Upper lobe of left lung (tissue), 6 donors: Measurements from ENCODE around the gene RHEB. TPM values are rescaled to one million over a fixed set of nuclear protein-coding genes. Genes with fewer than 3 reads are reported as not detected.
A peak's percentile ranks its signal among the peaks of the same experiment; 100 is the strongest.

Source experiments
- ATAC-seq, 2 donors: fragments of 200-7000 bp; cut with Tn5 transposase; one replicate each; pipeline ENCODE4 v1.9.1; 2022; ENCODE audit warnings: mild to moderate bottlenecking in 2 of 2, moderate library complexity in 2 of 2; ENCODE audit not compliant: low FRiP score in 2 of 2
- DNase-seq, 2 donors: peaks; one replicate each; pipeline ENCODE4 v3.0.0-alpha.2; 2019 to 2020
- H3K27ac ChIP-seq, 4 donors: fragments of 200-600 bp; sonication (generic); one replicate each; pipeline ENCODE4 v1.5.1; 2016 to 2019
- H3K27me3 ChIP-seq, 4 donors: fragments of 200-600 bp; sonication (generic); one replicate each; pipeline ENCODE4 v1.5.1; 2017 to 2019
- H3K36me3 ChIP-seq, 4 donors: fragments of 200-600 bp; sonication (generic); one replicate each; pipeline ENCODE4 v1.5.1; 2016 to 2019
- H3K4me1 ChIP-seq, 4 donors: fragments of 200-600 bp; sonication (generic); one replicate each; pipeline ENCODE4 v1.5.1; 2018 to 2019
- H3K4me3 ChIP-seq, 4 donors: fragments of 200-600 bp; sonication (generic); one replicate each; pipeline ENCODE4 v1.5.1; 2017 to 2019; ENCODE audit warnings: mild to moderate bottlenecking in 2 of 4, moderate library complexity in 1 of 4
- H3K9me3 ChIP-seq, 4 donors: fragments of 200-600 bp; sonication (generic); one replicate each; pipeline ENCODE4 v1.5.1; 2018 to 2019
- CTCF ChIP-seq, 6 experiments: fragments of 450-650 bp in 4 of 6; fragments of 200-600 bp in 2 of 6; sonication (generic) in 2 of 6; IDR thresholded peaks; one replicate each; pipeline ENCODE4 v1.5.1; 2016 to 2019; ENCODE audit warnings: antibody characterized with exemption in 6 of 6
- EP300 ChIP-seq, 4 donors: sonication (generic); formaldehyde crosslinking; IDR thresholded peaks; one replicate each; pipeline ENCODE4 v1.5.1; 2017; ENCODE audit warnings: antibody characterized with exemption in 4 of 4, control low read depth in 2 of 4
- POLR2A ChIP-seq, 4 donors: fragments of 450-650 bp; IDR thresholded peaks; one replicate each; pipeline ENCODE4 v1.5.1; 2016 to 2017; ENCODE audit warnings: antibody characterized with exemption in 4 of 4, mild to moderate bottlenecking in 2 of 4
- POLR2AphosphoS5 ChIP-seq, 2 donors: sonication (generic); formaldehyde crosslinking; IDR thresholded peaks; one replicate each; pipeline ENCODE4 v1.5.1; 2017; ENCODE audit warnings: antibody characterized with exemption in 2 of 2
- WGBS, 2 donors: methylation state at CpG; one replicate each; pipeline ENCODE4 v1.1.5; 2017 to 2018; 5-methylcytosine and 5-hydroxymethylcytosine counted together
- total RNA-seq, 6 donors: library from RNA; depleted of rRNA in 4 of 6; stranded (reverse); fragments of >200 nt in 4 of 6; gene quantifications; one replicate each; pipeline versions ENCODE4 v1.1.0 to v1.2.1, GENCODE V29; 2016 to 2021
- donor health status: DM: no; HTN: no; CAD: no; lungs with moderate emphysema.
- donor health status: DM: no; HTN: yes; CAD: no; lungs with severe emphysema.

Gene RHEB
- total RNA-seq, 6 donors from 2014 or later: 63.0 to 105 (median 93.4) TPM

- Histone ChIP-seq H3K27me3 (no peaks in the 10 kb centered on the region), H3K4me1 (peaks cover 6 to 9% (median 6%) of the 10 kb centered on the region in 4 donors), H3K4me3 (no peak overlapping the region), H3K36me3 (peaks cover 9 to 60% (median 41%) of the 10 kb centered on the region in 4 donors), H3K27ac (no peak overlapping the region), H3K9me3 (peaks cover 0 to 14% (median 3%) of the 10 kb centered on the region in 4 donors)
- no peak for DNase-seq
- TF ChIP-seq EP300 (IDR thresholded peaks at IDR 0.05) (no peak), POLR2A (IDR thresholded peaks at IDR 0.05) (no peak), CTCF (IDR thresholded peaks at IDR 0.05) (no peak), POLR2AphosphoS5 (IDR thresholded peaks at IDR 0.05) (no peak)
- WGBS, 2 donors: 87 to 95% methylated on average over 8 of the region's 8 CpGs
- no peak for ATAC-seq
Observed at GRCh38 chr7:151465169-151465568, 54.5 kb downstream of the RHEB start.

- ATAC-seq: no peak
- peaks cover 16 to 19% (median 17%) of the 10 kb centered on the region in 4 donors for H3K4me1 ChIP-seq
- no peak overlapping the region for H3K27ac ChIP-seq
- WGBS, 2 donors: 60 to 71% methylated on average over 1 of the region's 1 CpG
- TF ChIP-seq POLR2AphosphoS5 (IDR thresholded peaks at IDR 0.05) (no peak), EP300 (IDR thresholded peaks at IDR 0.05) (no peak), CTCF (IDR thresholded peaks at IDR 0.05) (no peak), POLR2A (IDR thresholded peaks at IDR 0.05) (no peak)
- no peaks in the 10 kb centered on the region for H3K27me3 ChIP-seq
- no peak for DNase-seq
- peaks cover 9 to 33% (median 22%) of the 10 kb centered on the region in 4 donors for H3K36me3 ChIP-seq
- peaks cover 0 to 14% (median 3%) of the 10 kb centered on the region in 4 donors for H3K9me3 ChIP-seq
- no peak overlapping the region for H3K4me3 ChIP-seq
Observed at GRCh38 chr7:151462306-151462779, 57.4 kb downstream of the RHEB start.

GRCh38 chr7:151461942-151462230 lies 57.8 kb downstream of the RHEB start:
- peaks cover 16 to 19% (median 17%) of the 10 kb centered on the region in 4 donors for H3K4me1 ChIP-seq
- DNase-seq: no peak

GRCh38 chr7:151461096-151461941 lies 58.4 kb downstream of the RHEB start:
- H3K27me3 ChIP-seq: no peaks in the 10 kb centered on the region
- 84 to 87% methylated on average over 6 of the region's 6 CpGs for WGBS, 2 donors
- ATAC-seq: no peak
- peaks cover 0 to 14% (median 3%) of the 10 kb centered on the region in 4 donors for H3K9me3 ChIP-seq
- H3K27ac ChIP-seq: peak overlapping the region in 3 of 4 donors; percentile 76 to 81 (median 76)
- TF ChIP-seq CTCF (IDR thresholded peaks at IDR 0.05) (no peak), EP300 (IDR thresholded peaks at IDR 0.05) (no peak), POLR2AphosphoS5 (IDR thresholded peaks at IDR 0.05) (no peak), POLR2A (IDR thresholded peaks at IDR 0.05) (no peak)
- H3K4me1 ChIP-seq: peaks cover 16 to 19% (median 17%) of the 10 kb centered on the region in 4 donors
- H3K36me3 ChIP-seq: peaks cover 4 to 24% (median 17%) of the 10 kb centered on the region in 4 donors
- no peak for DNase-seq
- no peak overlapping the region for H3K4me3 ChIP-seq

More at GRCh38 chr7:151461942-151462230, 57.8 kb downstream of the RHEB start:
- no peak for TF ChIP-seq CTCF (IDR thresholded peaks at IDR 0.05)
- no peak for TF ChIP-seq EP300 (IDR thresholded peaks at IDR 0.05)
- TF ChIP-seq POLR2AphosphoS5 (IDR thresholded peaks at IDR 0.05): no peak
- TF ChIP-seq POLR2A (IDR thresholded peaks at IDR 0.05): no peak
- H3K9me3 ChIP-seq: peaks cover 0 to 14% (median 3%) of the 10 kb centered on the region in 4 donors
- peaks cover 5 to 28% (median 18%) of the 10 kb centered on the region in 4 donors for H3K36me3 ChIP-seq
- ATAC-seq: no peak
- no peak overlapping the region for H3K27ac ChIP-seq
- no peaks in the 10 kb centered on the region for H3K27me3 ChIP-seq
- H3K4me3 ChIP-seq: no peak overlapping the region
- WGBS, 2 donors: 77% methylated on average over 4 of the region's 4 CpGs
